Measurements from ENCODE around the gene VTI1A. TPM values are rescaled to one million over a fixed set of nuclear protein-coding genes. Genes with fewer than 3 reads are reported as not detected.

The VTI1A gene
- total and polyA plus RNA-seq, 2 of the 8 experiments (the other 6 are each of a cell fraction or from before 2014, with no cell fraction given) = 6.0 to 20.0 TPM

DNA sequence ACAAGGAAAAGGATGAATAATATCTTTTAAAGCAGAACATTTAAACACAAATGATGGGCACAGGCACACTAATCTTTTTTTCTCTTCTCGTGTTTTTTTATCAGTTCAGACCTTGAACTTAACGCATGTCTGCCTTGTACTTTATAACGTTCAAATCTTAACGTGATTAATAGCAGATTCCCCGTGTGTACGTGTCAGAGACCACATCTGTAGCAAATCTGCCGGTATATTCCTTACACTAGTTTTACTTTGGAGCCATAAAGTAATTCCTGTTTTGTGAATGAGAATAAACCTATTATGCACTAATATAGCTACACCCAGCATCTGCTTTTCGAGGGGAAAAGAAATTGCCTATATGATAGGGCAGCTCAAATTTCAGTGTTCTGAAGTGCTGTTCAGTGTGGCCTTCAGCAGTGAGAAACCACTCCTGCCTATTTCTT is 337.0 kb downstream of the VTI1A start (continued):
- no peak for TF ChIP-seq BRCA1 (IDR thresholded peaks at IDR 0.05; ENCODE audit: low read depth, low read length)
- TF ChIP-seq TAF1 (IDR thresholded peaks at IDR 0.05; ENCODE audit: low read depth, low read length) = no peak
- no peak for TF ChIP-seq CHD1 (IDR thresholded peaks at IDR 0.05; ENCODE audit: low read depth, low read length)
